ENCODE data around the gene R3HCC1L.

- TF ChIP-seq POLR2AphosphoS5 (IDR thresholded peaks at IDR 0.05; ENCODE audit: insufficient read depth in 1 of 2, low read depth in 1 of 2) (no peak), POLR2A (IDR thresholded peaks at IDR 0.05) (no peak)
Observed at GRCh38 chr10:98224509-98224908, 90.1 kb downstream of the R3HCC1L start.
